ENCODE results near the gene UFSP1. TPM values are rescaled to one million over a fixed set of nuclear protein-coding genes. Genes with fewer than 3 reads are reported as not detected.

Gene UFSP1
- total and polyA plus RNA-seq, 11 donors = 1.0 to 3.4 (median 1.8) TPM

GRCh38 chr7:100867776-100868485 lies 21.6 kb downstream of the UFSP1 start:
- peak in 3 of 4 donors; percentile 2 to 13 (median 9) for ATAC-seq

GRCh38 chr7:100867040-100867775 lies 22.3 kb downstream of the UFSP1 start, which contains the start of gene TRIP6:
Gene TRIP6, plus strand, starts transcription at chr7:100867387. Its CDS starts 111 bp downstream, at chr7:100867498.
- DNase-seq (peak; percentile 89 to 91 (median 90)), ATAC-seq (peak; percentile 14 to 78 (median 69))
- peak within 1 kb of the TSS; percentile 62 to 100 (median 86) for H3K4me3 ChIP-seq
- H3K27me3 ChIP-seq = no peaks in the 10 kb centered on the region
- H3K36me3 ChIP-seq = peaks cover 0 to 52% (median 24%) of the 10 kb centered on the region in 9 donors
- H3K27ac ChIP-seq = peak within 1 kb of the TSS; percentile 89 to 100 (median 96)
- 2 to 4% (median 2%) methylated on average over 35 to 42 of the region's 42 CpGs for WGBS, 4 donors
- no peak for TF ChIP-seq CTCF (IDR thresholded peaks at IDR 0.05)
- no peak for TF ChIP-seq POLR2A (IDR thresholded peaks at IDR 0.05)
- intact Hi-C loops (cut with DNase I) = no loop called here
- H3K9me3 ChIP-seq = no peaks in the 10 kb centered on the region
- peaks cover 8 to 52% (median 23%) of the 10 kb centered on the region in 12 donors for H3K4me1 ChIP-seq

More at GRCh38 chr7:100867776-100868485, 21.6 kb downstream of the UFSP1 start:
- Histone ChIP-seq H3K4me3 (peak overlapping the region; percentile 62 to 100 (median 86)), H3K36me3 (peaks cover 0 to 52% (median 30%) of the 10 kb centered on the region in 9 donors), H3K9me3 (no peaks in the 10 kb centered on the region), H3K27me3 (no peaks in the 10 kb centered on the region), H3K27ac (peak overlapping the region; percentile 89 to 100 (median 96)), H3K4me1 (peaks cover 8 to 50% (median 23%) of the 10 kb centered on the region in 12 donors)
- 21 to 23% (median 22%) methylated on average over 13 to 27 of the region's 27 CpGs for WGBS, 4 donors
- no peak for TF ChIP-seq CTCF (IDR thresholded peaks at IDR 0.05)
- TF ChIP-seq POLR2A (IDR thresholded peaks at IDR 0.05) = no peak
- intact Hi-C loops (cut with DNase I) = no loop called here
- no peak for DNase-seq

GRCh38 chr7:100866729-100867039 lies 22.8 kb downstream of the UFSP1 start:
- intact Hi-C loops (cut with DNase I) = no loop called here

More at GRCh38 chr7:100866729-100867039, 22.8 kb downstream of the UFSP1 start:
- TF ChIP-seq POLR2A (IDR thresholded peaks at IDR 0.05) = no peak
- no peak for TF ChIP-seq CTCF (IDR thresholded peaks at IDR 0.05)
- DNase-seq (no peak), ATAC-seq (no peak)
- Histone ChIP-seq H3K36me3 (peaks cover 0 to 52% (median 19%) of the 10 kb centered on the region in 9 donors), H3K27ac (peak overlapping the region; percentile 89 to 100 (median 96)), H3K4me1 (peaks cover 8 to 52% (median 23%) of the 10 kb centered on the region in 12 donors), H3K4me3 (peak overlapping the region in 11 of 12 donors; percentile 79 to 100 (median 87)), H3K9me3 (no peaks in the 10 kb centered on the region), H3K27me3 (no peaks in the 10 kb centered on the region)
- WGBS, 4 donors = 64 to 71% (median 66%) methylated on average over 5 of the region's 5 CpGs
